OCI-LY1 (cell line): ENCODE data around the gene RPS6KL1.

ENCODE experiments used
- H2AFZ ChIP-seq: fragments of 200-600 bp; sonication (generic), shearing (Covaris generic); 2 replicates; pipeline ENCODE4 v1.6.0; 2014; ENCODE audit warnings: antibody characterized with exemption, mild to moderate bottlenecking, low read length
- H3F3A ChIP-seq: fragments of 200-600 bp; sonication (generic), shearing (Covaris generic); 2 replicates; pipeline ENCODE4 v1.6.0; 2014; ENCODE audit warnings: mild to moderate bottlenecking, antibody characterized with exemption, low read length, moderate library complexity; ENCODE audit not compliant: insufficient read depth
- H3K27ac ChIP-seq: fragments of 200-600 bp; sonication (generic); 2 replicates; pipeline ENCODE4 v1.5.1; 2014; ENCODE audit warnings: low read length, mixed run types, mild to moderate bottlenecking, low read depth; ENCODE audit not compliant: poor library complexity, severe bottlenecking
- H3K27me3 ChIP-seq: fragments of 200-600 bp; sonication (generic); 2 replicates; pipeline ENCODE4 v1.6.0; 2014; ENCODE audit warnings: antibody characterized with exemption, mild to moderate bottlenecking, low read length, moderate library complexity; ENCODE audit not compliant: insufficient read depth
- H3K36me3 ChIP-seq: fragments of 200-600 bp; sonication (generic); 2 replicates; pipeline ENCODE4 v1.6.1; 2014; ENCODE audit warnings: mild to moderate bottlenecking, antibody characterized with exemption, low read length, moderate library complexity, mixed read lengths; ENCODE audit not compliant: insufficient read depth
- H3K4me1 ChIP-seq: fragments of 200-600 bp; sonication (generic); 2 replicates; pipeline ENCODE4 v1.5.1; 2014; ENCODE audit warnings: mild to moderate bottlenecking, low read length, moderate library complexity; ENCODE audit not compliant: insufficient read depth, severe bottlenecking
- H3K4me2 ChIP-seq: fragments of 200-600 bp; sonication (generic), shearing (Covaris generic); 2 replicates; pipeline ENCODE4 v1.6.1; 2014; ENCODE audit warnings: low read length
- H3K4me3 ChIP-seq: fragments of 200-600 bp; sonication (generic); 2 replicates; pipeline ENCODE4 v1.5.1; 2014; ENCODE audit warnings: low read length, low read depth, mild to moderate bottlenecking, mixed read lengths; ENCODE audit not compliant: poor library complexity, severe bottlenecking
- H3K79me2 ChIP-seq: fragments of 200-600 bp; shearing (Covaris generic); 2 replicates; pipeline ENCODE4 v1.6.1; 2016; ENCODE audit warnings: mixed run types, low read length, mixed read lengths; ENCODE audit not compliant: insufficient read depth
- H3K9ac ChIP-seq: fragments of 200-600 bp; sonication (generic), shearing (Covaris generic); 2 replicates; pipeline ENCODE4 v1.6.1; 2014; ENCODE audit warnings: mild to moderate bottlenecking, low read length, mixed read lengths
- H3K9me2 ChIP-seq: fragments of 200-600 bp; sonication (generic), shearing (Covaris generic); 2 replicates; pipeline ENCODE4 v1.6.1; 2014; ENCODE audit warnings: low read depth, mild to moderate bottlenecking, low read length, mixed read lengths
- H3K9me3 ChIP-seq: fragments of 200-600 bp; shearing (Covaris generic); 2 replicates; pipeline ENCODE4 v1.6.1; 2014; ENCODE audit warnings: low read length, mixed read lengths
- H4K20me1 ChIP-seq: fragments of 200-600 bp; sonication (generic), shearing (Covaris generic); 2 replicates; pipeline ENCODE4 v1.6.0; 2016; ENCODE audit warnings: mild to moderate bottlenecking, low read length; ENCODE audit not compliant: insufficient read depth
- EZH2 ChIP-seq: fragments of 200-600 bp; sonication (generic), shearing (Covaris generic); IDR thresholded peaks from 2 replicates; pipeline ENCODE4 v1.8.0; 2017; ENCODE audit warnings: borderline replicate concordance, mixed run types, mild to moderate bottlenecking, antibody characterized with exemption, low read length, moderate library complexity, mixed read lengths
- TF ChIP-seq, protein P1 (sequence below): fragments of 200-600 bp; sonication (generic), shearing (Covaris generic); IDR thresholded peaks from 2 replicates; pipeline ENCODE4 v1.5.1; 2017; ENCODE audit warnings: mild to moderate bottlenecking, antibody characterized with exemption, low read length, moderate library complexity, mixed read lengths

RPS6KL1 gene

GRCh38 chr14:74960736-74961135, 37.7 kb upstream of the RPS6KL1 start:
- Histone ChIP-seq H3K9me2 (no peaks in the 10 kb centered on the region), H3K9me3 (no peaks in the 10 kb centered on the region), H3K9ac (no peak overlapping the region), H2AFZ (no peak overlapping the region), H4K20me1 (no peaks in the 10 kb centered on the region), H3F3A (no peaks in the 10 kb centered on the region), H3K4me3 (no peak overlapping the region), H3K27ac (no peak overlapping the region), H3K27me3 (no peaks in the 10 kb centered on the region), H3K36me3 (no peaks in the 10 kb centered on the region), H3K4me1 (peaks cover 22% of the 10 kb centered on the region), H3K79me2 (no peaks in the 10 kb centered on the region), H3K4me2 (no peak overlapping the region)
- TF ChIP-seq EZH2, result no peak

GRCh38 chr14:74959596-74960180, 36.6 kb upstream of the RPS6KL1 start:
- Histone ChIP-seq H3K27me3 (no peaks in the 10 kb centered on the region), H3K9me2 (no peaks in the 10 kb centered on the region), H2AFZ (no peak overlapping the region), H3K79me2 (no peaks in the 10 kb centered on the region), H3K4me2 (no peak overlapping the region), H3K4me1 (peaks cover 22% of the 10 kb centered on the region), H3K36me3 (no peaks in the 10 kb centered on the region), H3F3A (no peaks in the 10 kb centered on the region), H4K20me1 (no peaks in the 10 kb centered on the region), H3K27ac (no peak overlapping the region), H3K9ac (no peak overlapping the region), H3K9me3 (no peaks in the 10 kb centered on the region), H3K4me3 (no peak overlapping the region)
- TF ChIP-seq, protein P1, sequence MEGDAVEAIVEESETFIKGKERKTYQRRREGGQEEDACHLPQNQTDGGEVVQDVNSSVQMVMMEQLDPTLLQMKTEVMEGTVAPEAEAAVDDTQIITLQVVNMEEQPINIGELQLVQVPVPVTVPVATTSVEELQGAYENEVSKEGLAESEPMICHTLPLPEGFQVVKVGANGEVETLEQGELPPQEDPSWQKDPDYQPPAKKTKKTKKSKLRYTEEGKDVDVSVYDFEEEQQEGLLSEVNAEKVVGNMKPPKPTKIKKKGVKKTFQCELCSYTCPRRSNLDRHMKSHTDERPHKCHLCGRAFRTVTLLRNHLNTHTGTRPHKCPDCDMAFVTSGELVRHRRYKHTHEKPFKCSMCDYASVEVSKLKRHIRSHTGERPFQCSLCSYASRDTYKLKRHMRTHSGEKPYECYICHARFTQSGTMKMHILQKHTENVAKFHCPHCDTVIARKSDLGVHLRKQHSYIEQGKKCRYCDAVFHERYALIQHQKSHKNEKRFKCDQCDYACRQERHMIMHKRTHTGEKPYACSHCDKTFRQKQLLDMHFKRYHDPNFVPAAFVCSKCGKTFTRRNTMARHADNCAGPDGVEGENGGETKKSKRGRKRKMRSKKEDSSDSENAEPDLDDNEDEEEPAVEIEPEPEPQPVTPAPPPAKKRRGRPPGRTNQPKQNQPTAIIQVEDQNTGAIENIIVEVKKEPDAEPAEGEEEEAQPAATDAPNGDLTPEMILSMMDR, result no peak
- TF ChIP-seq EZH2, result no peak

DNA sequence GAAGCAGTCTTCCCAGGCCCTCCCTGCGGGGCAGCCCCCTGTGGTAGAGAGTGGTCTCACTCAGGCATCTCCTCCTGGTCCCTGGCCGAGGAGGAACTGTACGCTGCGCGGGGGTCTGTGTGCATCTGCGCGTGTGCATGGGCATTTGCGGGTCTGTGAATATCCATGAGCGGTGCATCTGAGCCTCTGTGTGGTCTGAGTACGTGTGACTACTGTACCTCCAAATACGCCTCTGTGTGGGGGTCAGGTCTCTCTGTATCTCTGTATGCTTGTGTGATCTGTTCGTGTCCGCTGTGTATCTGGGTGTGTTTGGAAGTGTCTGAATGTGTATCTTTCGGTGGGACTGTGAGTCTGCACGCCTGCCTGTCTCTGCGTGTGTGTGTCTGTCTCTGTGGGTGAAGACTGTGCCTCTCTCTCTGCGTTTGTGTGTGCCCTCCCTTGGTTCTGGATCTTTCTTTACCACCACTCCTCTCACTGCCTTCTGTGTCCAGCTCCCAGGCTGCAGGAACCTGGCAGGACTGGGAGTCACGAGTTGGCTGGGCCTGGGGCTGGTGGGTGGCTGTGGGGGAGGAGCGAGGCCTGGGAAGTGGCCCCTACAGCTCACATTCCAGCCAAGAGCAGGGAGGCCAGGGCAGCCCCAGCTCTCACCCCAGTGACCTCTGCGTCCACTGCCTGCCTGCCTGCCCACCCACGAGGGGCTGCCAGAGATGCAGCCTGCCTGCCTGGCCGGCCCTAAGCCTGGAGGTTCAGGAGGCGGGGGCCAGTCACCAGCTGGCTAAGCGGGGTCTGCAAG, 33.4 kb upstream of the RPS6KL1 start:
- Histone ChIP-seq H3K4me1 (no peaks in the 10 kb centered on the region), H3K9me2 (no peaks in the 10 kb centered on the region), H3F3A (no peaks in the 10 kb centered on the region), H4K20me1 (no peaks in the 10 kb centered on the region), H3K9ac (no peak overlapping the region), H2AFZ (no peak overlapping the region), H3K27me3 (no peaks in the 10 kb centered on the region), H3K9me3 (no peaks in the 10 kb centered on the region), H3K4me2 (no peak overlapping the region), H3K79me2 (no peaks in the 10 kb centered on the region), H3K27ac (no peak overlapping the region), H3K36me3 (no peaks in the 10 kb centered on the region), H3K4me3 (no peak overlapping the region)
- no peak for TF ChIP-seq EZH2

GRCh38 chr14:74956027-74956279, 32.9 kb upstream of the RPS6KL1 start:
- no peak overlapping the region for H3K9ac ChIP-seq
- no peak overlapping the region for H2AFZ ChIP-seq
- TF ChIP-seq, protein P1, result no peak
- no peak for TF ChIP-seq EZH2
- no peaks in the 10 kb centered on the region for H3K79me2 ChIP-seq
- no peaks in the 10 kb centered on the region for H3K36me3 ChIP-seq
- no peaks in the 10 kb centered on the region for H3K9me3 ChIP-seq
- no peaks in the 10 kb centered on the region for H3F3A ChIP-seq
- no peaks in the 10 kb centered on the region for H4K20me1 ChIP-seq
- H3K4me1 ChIP-seq, result no peaks in the 10 kb centered on the region
- H3K27ac ChIP-seq, result no peak overlapping the region
- no peaks in the 10 kb centered on the region for H3K27me3 ChIP-seq
- no peak overlapping the region for H3K4me2 ChIP-seq
- no peak overlapping the region for H3K4me3 ChIP-seq
- H3K9me2 ChIP-seq, result no peaks in the 10 kb centered on the region
